HEK293 (cell line): Measurements from ENCODE around the gene CDH10.

Experiments used
- CTCF ChIA-PET: fragments of 350-600 bp; formaldehyde crosslinking; extraction: SDS; loops from one replicate; lab custom pipeline; 2021; ENCODE audit warnings: antibody characterized with exemption; lab: Yijun Ruan, JAX
- POLR2A ChIA-PET: fragments of 300-600 bp; formaldehyde crosslinking; extraction: SDS; loops from one replicate; lab custom pipeline; 2020; ENCODE audit warnings: antibody characterized with exemption, inconsistent platforms; lab: Yijun Ruan, JAX
- H3K27ac ChIP-seq: fragments of 200-500 bp; sonication (Bioruptor generic); 2 replicates; pipeline ENCODE4 v1.5.1; 2014; ENCODE audit warnings: low read depth, low read length, control low read depth, inconsistent platforms; ENCODE audit errors: extremely low read depth
- H3K36me3 ChIP-seq, 2 experiments: fragments of 200-500 bp in 1 of 2; sonication (Bioruptor generic) in 1 of 2; 1 replicate in 1 of 2; 2 replicates in 1 of 2; pipeline ENCODE4 v1.5.1; 2014 to 2017; ENCODE audit warnings: inconsistent platforms in 2 of 2, low read length in 2 of 2; ENCODE audit not compliant: control insufficient read depth in 2 of 2, insufficient read depth in 1 of 2
- H3K4me1 ChIP-seq: fragments of 200-500 bp; sonication (Bioruptor generic); 2 replicates; pipeline ENCODE4 v1.5.1; 2014; ENCODE audit warnings: mild to moderate bottlenecking, low read length, inconsistent platforms; ENCODE audit not compliant: control insufficient read depth, insufficient read depth
- H3K4me3 ChIP-seq: 2 replicates; pipeline ENCODE4 v1.5.1; 2011; ENCODE audit warnings: low read depth, mild to moderate bottlenecking, control low read depth, low read length, moderate library complexity
- H3K9me3 ChIP-seq: fragments of 200-500 bp; sonication (Bioruptor generic); 2 replicates; pipeline ENCODE4 v1.5.1; 2014; ENCODE audit warnings: low read depth, low read length, inconsistent platforms; ENCODE audit not compliant: control insufficient read depth, insufficient read depth
- CTCF ChIP-seq: fragments of 450-650 bp; formaldehyde crosslinking; IDR thresholded peaks from 2 replicates; pipeline ENCODE4 v1.5.1; 2016; ENCODE audit warnings: missing biosample characterization, missing genetic modification characterization
- KLF17 ChIP-seq: fragments of 450-650 bp; formaldehyde crosslinking; IDR thresholded peaks from 2 replicates; pipeline ENCODE4 v1.5.1; 2016; ENCODE audit warnings: missing biosample characterization, missing genetic modification characterization
- OVOL3 ChIP-seq: fragments of 450-650 bp; formaldehyde crosslinking; IDR thresholded peaks from 2 replicates; pipeline ENCODE4 v1.5.1; 2016; ENCODE audit warnings: missing biosample characterization, missing genetic modification characterization
- ZBTB21 ChIP-seq: fragments of 450-650 bp; formaldehyde crosslinking; IDR thresholded peaks from 2 replicates; pipeline ENCODE4 v1.5.1; 2017; ENCODE audit warnings: missing biosample characterization, missing genetic modification characterization
- ZBTB44 ChIP-seq: fragments of 450-650 bp; IDR thresholded peaks from 2 replicates; pipeline ENCODE4 v1.5.1; 2018; ENCODE audit warnings: missing biosample characterization, mild to moderate bottlenecking, missing genetic modification characterization
- ZFP69B ChIP-seq: fragments of 450-650 bp; formaldehyde crosslinking; IDR thresholded peaks from 2 replicates; pipeline ENCODE4 v1.5.1; 2016; ENCODE audit warnings: missing biosample characterization, missing genetic modification characterization
- ZNF18 ChIP-seq: fragments of 450-650 bp; formaldehyde crosslinking; IDR thresholded peaks from 2 replicates; pipeline ENCODE4 v1.5.1; 2016; ENCODE audit warnings: missing biosample characterization, missing genetic modification characterization
- ZNF2 ChIP-seq: fragments of 450-650 bp; formaldehyde crosslinking; IDR thresholded peaks from 2 replicates; pipeline ENCODE4 v1.5.1; 2016; ENCODE audit warnings: missing biosample characterization, missing genetic modification characterization
- ZNF24 ChIP-seq: fragments of 450-650 bp; formaldehyde crosslinking; IDR thresholded peaks from 2 replicates; pipeline ENCODE4 v1.5.1; 2016; ENCODE audit warnings: missing biosample characterization, missing genetic modification characterization
- ZNF274 ChIP-seq, 2 experiments: fragments of 200-500 bp in 1 of 2; fragments of 450-650 bp in 1 of 2; sonication (Bioruptor generic) in 1 of 2; formaldehyde crosslinking in 1 of 2; IDR thresholded peaks; 2 replicates each; pipeline versions ENCODE4 v1.5.1 to v1.6.1; 2014 to 2016; ENCODE audit warnings: borderline replicate concordance in 1 of 2, inconsistent platforms in 1 of 2, low read length in 1 of 2, missing biosample characterization in 1 of 2, missing genetic modification characterization in 1 of 2
- ZNF518A ChIP-seq: fragments of 450-650 bp; formaldehyde crosslinking; conservative IDR thresholded peaks from 2 replicates; pipeline ENCODE4 v1.5.1; 2016; ENCODE audit warnings: low read depth, missing biosample characterization, missing genetic modification characterization
- ZNF548 ChIP-seq: fragments of 450-650 bp; formaldehyde crosslinking; IDR thresholded peaks from 2 replicates; pipeline ENCODE4 v1.5.1; 2016; ENCODE audit warnings: missing biosample characterization, missing genetic modification characterization
- ZNF549 ChIP-seq: fragments of 450-650 bp; IDR thresholded peaks from 2 replicates; pipeline ENCODE4 v1.5.1; 2018; ENCODE audit warnings: missing biosample characterization, missing genetic modification characterization, mild to moderate bottlenecking, inconsistent platforms, moderate library complexity
- ZNF558 ChIP-seq: fragments of 450-650 bp; formaldehyde crosslinking; IDR thresholded peaks from 2 replicates; pipeline ENCODE4 v1.5.1; 2016; ENCODE audit warnings: missing biosample characterization, missing genetic modification characterization
- ZNF600 ChIP-seq: fragments of 450-650 bp; formaldehyde crosslinking; IDR thresholded peaks from 2 replicates; pipeline ENCODE4 v1.5.1; 2016; ENCODE audit warnings: missing biosample characterization, missing genetic modification characterization
- ZNF843 ChIP-seq: fragments of 450-650 bp; formaldehyde crosslinking; IDR thresholded peaks from 2 replicates; pipeline ENCODE4 v1.5.1; 2016; ENCODE audit warnings: missing biosample characterization, missing genetic modification characterization
- ZSCAN23 ChIP-seq: fragments of 450-650 bp; formaldehyde crosslinking; IDR thresholded peaks from 2 replicates; pipeline ENCODE4 v1.5.1; 2016; ENCODE audit warnings: missing biosample characterization, missing genetic modification characterization

Gene CDH10

GRCh38 chr5:24505258-24505657 is 139.5 kb downstream of the CDH10 start (continued):
- TF ChIP-seq ZNF274 (IDR thresholded peaks at IDR 0.05; ENCODE audit: low read length): no peak
- no peak for TF ChIP-seq ZNF274 (tag by site-specific recombination; IDR thresholded peaks at IDR 0.05; ENCODE audit: borderline replicate concordance)
- TF ChIP-seq ZBTB44 (tag by site-specific recombination): no peak
- TF ChIP-seq ZBTB21 (tag by site-specific recombination): no peak
- TF ChIP-seq ZNF18: no peak
- TF ChIP-seq, all 188 proteins: peak for 0

- no peak overlapping the region for H3K4me3 ChIP-seq
- no peaks in the 10 kb centered on the region for H3K4me1 ChIP-seq
- ChIA-PET CTCF (no interaction called here), POLR2A (no interaction called here)
- no peaks in the 10 kb centered on the region for H3K36me3 ChIP-seq
- H3K27ac ChIP-seq: no peak overlapping the region
- H3K9me3 ChIP-seq: no peaks in the 10 kb centered on the region
- TF ChIP-seq ZNF843 (no peak), ZFP69B (no peak), ZNF24 (tag by site-specific recombination) (no peak), ZNF600 (tag by site-specific recombination) (no peak), CTCF (no peak), KLF17 (tag by site-specific recombination) (no peak), ZNF549 (no peak), ZNF548 (tag by site-specific recombination) (no peak), OVOL3 (tag by site-specific recombination) (no peak), ZNF2 (no peak)
Measured at GRCh38 chr5:24497591-24498157, 147.1 kb downstream of the CDH10 start.

- Histone ChIP-seq H3K27ac (no peak overlapping the region), H3K4me1 (no peaks in the 10 kb centered on the region), H3K36me3 (no peaks in the 10 kb centered on the region), H3K9me3 (no peaks in the 10 kb centered on the region), H3K4me3 (no peak overlapping the region)
- CTCF ChIA-PET: no interaction called here
- POLR2A ChIA-PET: no interaction called here
- TF ChIP-seq ZSCAN23 (tag by site-specific recombination): no peak
Measured at GRCh38 chr5:24497145-24497544, 147.6 kb downstream of the CDH10 start.

- H3K4me1 ChIP-seq: no peaks in the 10 kb centered on the region
- ChIA-PET CTCF (no interaction called here), POLR2A (no interaction called here)
- H3K36me3 ChIP-seq: no peaks in the 10 kb centered on the region
- no peak overlapping the region for H3K27ac ChIP-seq
- H3K4me3 ChIP-seq: no peak overlapping the region
- H3K9me3 ChIP-seq: no peaks in the 10 kb centered on the region
- TF ChIP-seq ZNF518A (tag by site-specific recombination): no peak
- no peak for TF ChIP-seq ZNF558 (tag by site-specific recombination)
Measured at GRCh38 chr5:24496268-24496667, 148.5 kb downstream of the CDH10 start.
